Measurements from ENCODE around the gene MRPL11.

Gene MRPL11

DNA sequence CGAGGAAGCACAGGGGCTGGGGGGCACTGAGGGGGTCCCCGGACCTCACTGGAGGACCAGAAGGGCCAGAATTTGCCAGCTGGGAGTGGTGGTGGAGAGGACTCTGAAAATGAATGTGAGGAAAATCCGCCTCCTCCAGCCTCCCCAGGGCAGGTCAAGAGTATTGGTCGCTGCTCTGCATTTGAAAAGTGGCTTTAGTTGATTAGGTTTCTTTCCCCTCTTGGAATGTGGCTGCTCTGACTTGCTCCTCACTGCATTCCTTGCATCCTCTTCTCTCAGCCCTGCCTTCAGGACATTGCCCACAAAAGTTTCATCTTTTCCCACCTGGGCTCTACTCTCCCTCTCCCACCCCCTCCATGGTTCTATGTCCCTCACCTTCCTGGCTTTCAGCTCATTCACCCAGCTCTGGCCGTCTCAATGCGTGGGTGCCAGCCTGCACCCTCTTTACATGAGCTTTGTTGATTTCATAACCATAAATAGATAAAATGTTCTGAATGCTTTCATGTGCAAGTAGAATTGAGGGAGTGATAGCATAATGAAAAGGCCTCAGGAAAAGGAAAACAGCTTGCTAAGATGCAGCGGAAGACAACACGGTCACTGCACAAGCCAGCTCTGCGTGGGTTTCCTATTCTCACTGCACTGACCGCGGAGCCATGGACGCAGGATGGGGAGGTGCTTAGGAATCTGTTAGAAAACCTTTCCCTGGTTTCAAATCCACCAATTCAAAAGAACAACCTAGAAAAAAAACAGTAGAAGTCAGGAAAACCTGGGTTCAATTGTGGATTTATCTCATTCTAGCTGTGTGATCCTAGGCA lies 24.3 kb downstream of the MRPL11 start:
- no peaks in the 10 kb centered on the region for H3K79me2 ChIP-seq (ENCODE audit: control insufficient read depth, insufficient read depth, low read length, unreplicated experiment)
- no peaks in the 10 kb centered on the region for H3K36me3 ChIP-seq (ENCODE audit: insufficient read depth, low read length)
- peaks cover 13% of the 10 kb centered on the region for H3K4me1 ChIP-seq (ENCODE audit: control insufficient read depth, insufficient read depth, low read length, unreplicated experiment)
- H3K27me3 ChIP-seq (ENCODE audit: insufficient read depth, low read length): peaks cover 37% of the 10 kb centered on the region
- H2AFZ ChIP-seq (ENCODE audit: low read length, unreplicated experiment): no peak overlapping the region
- H3K4me3 ChIP-seq (ENCODE audit: low read depth, low read length): no peak overlapping the region
- no peak overlapping the region for H3K27ac ChIP-seq (ENCODE audit: low read depth, low read length)

DNA sequence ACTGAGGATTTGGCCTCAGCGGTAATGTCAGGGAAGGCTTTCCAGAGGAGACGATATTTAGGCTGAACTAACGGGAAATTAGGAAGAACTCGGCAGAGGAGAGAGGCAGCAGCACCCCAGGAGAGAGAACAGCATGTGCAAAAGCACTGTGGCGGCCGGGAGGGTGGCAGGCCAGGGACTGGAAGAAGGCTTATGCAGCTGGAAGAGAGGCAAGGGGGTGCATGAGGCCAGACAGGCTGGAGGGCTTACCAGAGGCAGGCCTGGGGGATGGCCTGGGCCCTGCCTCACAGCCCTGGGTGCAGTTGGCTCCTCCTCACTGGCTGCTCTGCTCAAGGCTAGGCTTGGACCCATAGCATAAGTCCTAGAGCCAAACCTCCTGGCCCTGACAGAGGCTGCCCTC lies 25.5 kb downstream of the MRPL11 start:
- Histone ChIP-seq H3K36me3 (ENCODE audit: insufficient read depth, low read length) (no peaks in the 10 kb centered on the region), H3K4me3 (ENCODE audit: low read depth, low read length) (no peak overlapping the region), H3K27ac (ENCODE audit: low read depth, low read length) (no peak overlapping the region), H3K79me2 (ENCODE audit: control insufficient read depth, insufficient read depth, low read length, unreplicated experiment) (no peaks in the 10 kb centered on the region), H3K27me3 (ENCODE audit: insufficient read depth, low read length) (peaks cover 30% of the 10 kb centered on the region), H3K4me1 (ENCODE audit: control insufficient read depth, insufficient read depth, low read length, unreplicated experiment) (peaks cover 8% of the 10 kb centered on the region), H2AFZ (ENCODE audit: low read length, unreplicated experiment) (no peak overlapping the region)

DNA sequence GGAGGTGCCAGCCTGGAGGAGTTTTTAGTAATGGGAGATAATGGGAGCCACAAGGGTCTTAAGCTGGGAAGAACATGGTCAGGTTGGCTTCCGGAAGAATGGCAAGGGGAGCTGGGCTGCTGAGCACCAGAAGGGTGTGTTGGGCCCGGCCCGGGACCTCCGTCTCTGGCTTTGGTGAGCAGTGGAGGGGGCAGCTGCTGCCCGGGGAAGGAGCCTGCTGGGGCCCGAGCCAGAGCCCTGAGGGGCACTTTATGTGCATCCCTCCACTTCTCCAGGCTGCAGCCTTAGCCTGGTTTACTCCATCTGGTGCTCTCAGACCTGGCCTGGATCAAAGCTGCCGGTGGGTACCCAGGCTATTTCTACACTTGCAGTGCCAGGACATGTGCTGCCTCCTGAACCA lies 26.5 kb downstream of the MRPL11 start:
- H2AFZ ChIP-seq (ENCODE audit: low read length, unreplicated experiment): no peak overlapping the region
- no peak overlapping the region for H3K4me3 ChIP-seq (ENCODE audit: low read depth, low read length)
- no peaks in the 10 kb centered on the region for H3K36me3 ChIP-seq (ENCODE audit: insufficient read depth, low read length)
- H3K27ac ChIP-seq (ENCODE audit: low read depth, low read length): no peak overlapping the region
- no peaks in the 10 kb centered on the region for H3K4me1 ChIP-seq (ENCODE audit: control insufficient read depth, insufficient read depth, low read length, unreplicated experiment)
- no peaks in the 10 kb centered on the region for H3K79me2 ChIP-seq (ENCODE audit: control insufficient read depth, insufficient read depth, low read length, unreplicated experiment)
- peaks cover 34% of the 10 kb centered on the region for H3K27me3 ChIP-seq (ENCODE audit: insufficient read depth, low read length)

DNA sequence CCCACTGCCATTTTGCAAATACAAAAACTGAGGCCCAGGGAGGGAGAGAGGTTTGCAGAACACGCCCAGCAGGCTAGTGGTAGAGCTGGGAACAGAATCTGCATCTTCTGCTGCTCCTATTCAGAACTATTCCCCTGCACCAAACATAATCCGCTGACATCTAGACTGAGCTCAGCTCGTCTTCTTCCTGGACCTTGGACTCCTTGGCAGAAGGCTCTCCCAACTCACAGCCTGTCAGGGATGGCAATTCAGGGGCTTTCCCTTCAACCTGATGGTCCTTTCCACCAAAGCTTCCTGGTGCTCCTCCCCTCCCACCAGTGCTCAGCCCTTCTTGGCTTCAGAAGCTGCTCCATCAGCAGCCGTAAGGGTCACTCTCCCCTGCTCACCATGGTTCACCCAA lies 27.3 kb downstream of the MRPL11 start:
- Histone ChIP-seq H3K79me2 (ENCODE audit: control insufficient read depth, insufficient read depth, low read length, unreplicated experiment) (no peaks in the 10 kb centered on the region), H3K4me1 (ENCODE audit: control insufficient read depth, insufficient read depth, low read length, unreplicated experiment) (no peaks in the 10 kb centered on the region), H3K36me3 (ENCODE audit: insufficient read depth, low read length) (no peaks in the 10 kb centered on the region), H2AFZ (ENCODE audit: low read length, unreplicated experiment) (no peak overlapping the region), H3K4me3 (ENCODE audit: low read depth, low read length) (no peak overlapping the region), H3K27ac (ENCODE audit: low read depth, low read length) (no peak overlapping the region), H3K27me3 (ENCODE audit: insufficient read depth, low read length) (peaks cover 42% of the 10 kb centered on the region)

DNA sequence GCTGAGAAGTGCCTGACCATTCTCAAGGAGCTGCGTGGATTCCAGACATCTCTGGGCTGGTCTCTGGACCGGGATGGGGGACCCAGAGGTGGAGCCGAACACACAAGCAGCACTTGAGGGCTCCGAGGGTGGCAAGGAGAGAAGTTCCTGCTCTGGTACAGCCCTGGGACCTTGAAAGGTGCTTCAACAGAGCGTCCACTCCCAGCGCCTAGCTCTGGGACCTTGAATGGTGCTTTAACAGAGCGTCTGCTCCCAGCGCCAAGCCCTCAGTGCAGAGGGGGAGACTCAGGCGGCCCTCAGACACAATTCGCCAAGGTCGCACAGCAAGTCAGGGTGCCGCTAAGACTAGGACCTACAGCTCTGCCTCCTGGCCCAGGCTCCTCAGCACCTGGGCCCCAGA lies 28.5 kb downstream of the MRPL11 start:
- H3K36me3 ChIP-seq (ENCODE audit: insufficient read depth, low read length): no peaks in the 10 kb centered on the region
- no peak overlapping the region for H2AFZ ChIP-seq (ENCODE audit: low read length, unreplicated experiment)
- H3K4me1 ChIP-seq (ENCODE audit: control insufficient read depth, insufficient read depth, low read length, unreplicated experiment): no peaks in the 10 kb centered on the region
- H3K27ac ChIP-seq (ENCODE audit: low read depth, low read length): no peak overlapping the region
- peaks cover 48% of the 10 kb centered on the region for H3K27me3 ChIP-seq (ENCODE audit: insufficient read depth, low read length)
- H3K4me3 ChIP-seq (ENCODE audit: low read depth, low read length): no peak overlapping the region
- H3K79me2 ChIP-seq (ENCODE audit: control insufficient read depth, insufficient read depth, low read length, unreplicated experiment): no peaks in the 10 kb centered on the region

DNA sequence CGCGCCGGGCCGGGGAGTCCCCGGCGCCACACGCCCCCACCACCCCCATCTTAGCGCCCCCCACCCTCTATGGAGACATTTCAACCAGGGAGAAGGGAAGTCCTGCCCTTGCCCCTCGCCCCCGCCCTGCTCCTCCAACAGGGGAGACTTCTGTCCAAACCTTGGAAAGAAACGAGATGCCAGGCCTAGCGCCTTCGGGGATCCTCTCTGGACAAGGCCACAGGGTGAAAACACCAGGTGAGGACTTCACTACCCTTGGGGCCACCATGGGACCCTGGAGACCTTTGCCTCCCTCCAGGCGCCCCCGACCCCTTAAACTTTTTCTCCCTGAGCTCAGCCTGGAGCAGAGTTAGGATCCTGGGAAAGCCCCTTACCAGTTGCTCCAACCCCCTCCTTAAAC lies 29.4 kb downstream of the MRPL11 start:
- Histone ChIP-seq H3K4me1 (ENCODE audit: control insufficient read depth, insufficient read depth, low read length, unreplicated experiment) (no peaks in the 10 kb centered on the region), H3K27ac (ENCODE audit: low read depth, low read length) (no peak overlapping the region), H3K4me3 (ENCODE audit: low read depth, low read length) (peak overlapping the region; percentile 69; the same call in 1 of the 2 replicates), H2AFZ (ENCODE audit: low read length, unreplicated experiment) (no peak overlapping the region), H3K79me2 (ENCODE audit: control insufficient read depth, insufficient read depth, low read length, unreplicated experiment) (no peaks in the 10 kb centered on the region), H3K27me3 (ENCODE audit: insufficient read depth, low read length) (peaks cover 48% of the 10 kb centered on the region), H3K36me3 (ENCODE audit: insufficient read depth, low read length) (no peaks in the 10 kb centered on the region)

DNA sequence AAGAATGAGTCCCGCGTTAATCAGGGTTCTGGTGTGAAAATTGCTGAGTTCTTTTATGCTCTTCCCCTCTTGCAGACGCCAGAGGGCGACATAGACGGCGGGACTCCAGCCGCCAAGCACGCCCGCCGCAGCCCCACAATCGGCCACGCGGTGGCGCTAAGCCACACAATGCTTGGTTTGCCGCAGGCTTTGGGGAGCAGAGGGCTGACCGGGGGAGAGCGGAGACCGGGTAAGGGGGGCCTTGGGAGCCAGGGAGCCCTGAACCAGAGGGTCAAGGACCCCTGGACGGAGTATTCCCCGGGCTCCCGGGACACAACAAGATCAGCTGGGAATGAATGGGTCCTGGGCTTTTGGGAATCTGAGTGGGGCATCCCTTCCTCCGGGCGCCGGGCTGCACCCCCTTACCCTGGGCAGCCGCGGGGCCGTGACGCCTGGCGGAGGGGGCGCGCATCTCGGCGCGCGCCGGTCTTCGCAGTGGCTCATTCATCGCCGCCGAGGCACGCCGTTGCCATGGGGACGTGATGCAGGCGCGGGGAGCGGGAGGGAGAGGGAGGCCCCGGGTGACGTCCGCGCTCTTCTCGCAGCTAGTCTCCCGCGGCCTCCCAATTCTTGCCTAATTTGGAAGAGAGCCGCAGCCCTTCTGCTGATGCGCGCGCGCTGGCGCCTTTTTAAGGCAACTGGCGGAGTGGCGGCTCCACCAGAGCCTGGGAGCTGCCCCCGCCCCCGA lies 30.0 kb downstream of the MRPL11 start:
- H3K79me2 ChIP-seq (ENCODE audit: control insufficient read depth, insufficient read depth, low read length, unreplicated experiment): no peaks in the 10 kb centered on the region
- no peaks in the 10 kb centered on the region for H3K36me3 ChIP-seq (ENCODE audit: insufficient read depth, low read length)
- H3K4me3 ChIP-seq (ENCODE audit: low read depth, low read length): peak overlapping the region; percentile 69
- no peak overlapping the region for H2AFZ ChIP-seq (ENCODE audit: low read length, unreplicated experiment)
- H3K27me3 ChIP-seq (ENCODE audit: insufficient read depth, low read length): peaks cover 49% of the 10 kb centered on the region
- peak overlapping the region; percentile 40; the same call in 1 of the 2 replicates for H3K27ac ChIP-seq (ENCODE audit: low read depth, low read length)
- no peaks in the 10 kb centered on the region for H3K4me1 ChIP-seq (ENCODE audit: control insufficient read depth, insufficient read depth, low read length, unreplicated experiment)

DNA sequence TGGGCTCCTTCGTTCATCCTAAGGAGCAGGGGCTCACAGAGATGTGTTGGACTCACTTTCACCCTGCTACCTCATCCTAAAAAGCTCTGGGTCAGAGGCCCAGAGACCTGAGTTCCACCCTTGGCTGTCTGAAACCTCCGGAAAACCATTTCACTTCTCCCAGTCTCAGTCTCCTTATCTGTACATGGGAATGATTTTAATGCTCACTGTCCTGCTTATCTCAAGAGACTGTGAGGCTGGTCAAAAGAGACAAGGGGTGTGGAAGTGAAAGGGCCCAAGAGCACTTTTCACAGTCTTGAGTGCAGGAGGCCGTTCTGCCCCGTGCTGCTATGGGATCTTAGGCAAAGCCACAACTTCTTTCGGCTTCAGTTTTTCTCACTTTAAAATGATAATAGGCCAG lies 31.0 kb downstream of the MRPL11 start:
- no peak overlapping the region for H3K4me3 ChIP-seq (ENCODE audit: low read depth, low read length)
- no peak overlapping the region for H2AFZ ChIP-seq (ENCODE audit: low read length, unreplicated experiment)
- H3K27me3 ChIP-seq (ENCODE audit: insufficient read depth, low read length): peaks cover 59% of the 10 kb centered on the region
- H3K79me2 ChIP-seq (ENCODE audit: control insufficient read depth, insufficient read depth, low read length, unreplicated experiment): no peaks in the 10 kb centered on the region
- no peaks in the 10 kb centered on the region for H3K36me3 ChIP-seq (ENCODE audit: insufficient read depth, low read length)
- H3K4me1 ChIP-seq (ENCODE audit: control insufficient read depth, insufficient read depth, low read length, unreplicated experiment): no peaks in the 10 kb centered on the region
- H3K27ac ChIP-seq (ENCODE audit: low read depth, low read length): no peak overlapping the region

DNA sequence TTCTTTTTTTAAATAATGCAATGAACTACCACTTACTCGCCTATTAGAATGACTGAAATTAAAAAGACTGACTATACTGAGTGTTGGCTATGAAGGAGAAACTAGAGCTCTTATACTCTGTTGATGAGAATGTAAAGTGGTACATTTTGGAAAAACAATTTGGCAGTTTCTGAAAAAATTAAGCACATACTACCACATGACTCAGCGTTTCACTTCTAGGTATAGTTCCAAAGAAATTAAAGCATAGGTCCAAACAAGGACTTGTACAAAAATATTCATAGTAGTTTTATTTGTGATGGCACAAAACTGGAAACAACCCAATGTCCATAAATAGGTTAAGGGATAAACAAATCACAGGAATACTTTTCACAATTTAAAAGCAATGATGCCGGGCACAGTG lies 44.7 kb downstream of the MRPL11 start:
- H3K79me2 ChIP-seq (ENCODE audit: control insufficient read depth, insufficient read depth, low read length, unreplicated experiment): no peaks in the 10 kb centered on the region
- peaks cover 12% of the 10 kb centered on the region for H3K27me3 ChIP-seq (ENCODE audit: insufficient read depth, low read length)
- no peak overlapping the region for H3K27ac ChIP-seq (ENCODE audit: low read depth, low read length)
- H3K4me3 ChIP-seq (ENCODE audit: low read depth, low read length): no peak overlapping the region
- H3K4me1 ChIP-seq (ENCODE audit: control insufficient read depth, insufficient read depth, low read length, unreplicated experiment): no peaks in the 10 kb centered on the region
- no peak overlapping the region for H2AFZ ChIP-seq (ENCODE audit: low read length, unreplicated experiment)
- no peaks in the 10 kb centered on the region for H3K36me3 ChIP-seq (ENCODE audit: insufficient read depth, low read length)

DNA sequence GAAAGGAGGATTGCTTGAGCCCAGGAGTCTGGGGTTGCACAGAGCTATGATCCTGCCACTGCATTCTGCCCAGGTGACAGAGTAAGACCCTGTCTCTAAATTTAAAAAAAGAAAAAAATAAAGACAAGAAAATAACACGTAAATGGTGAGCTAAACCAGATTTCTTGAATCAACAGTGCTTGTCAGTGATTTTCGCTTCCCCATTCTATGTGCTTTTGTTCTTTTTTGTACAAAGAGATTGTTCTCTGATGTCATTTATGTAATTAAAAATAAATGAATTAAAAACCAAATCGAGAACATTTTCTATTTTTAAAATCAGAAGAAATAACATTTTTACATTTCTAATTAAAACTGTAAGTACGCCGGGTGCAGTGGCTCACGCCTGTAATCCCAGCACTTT lies 47.3 kb downstream of the MRPL11 start:
- Histone ChIP-seq H3K36me3 (ENCODE audit: insufficient read depth, low read length) (no peaks in the 10 kb centered on the region), H2AFZ (ENCODE audit: low read length, unreplicated experiment) (no peak overlapping the region), H3K27me3 (ENCODE audit: insufficient read depth, low read length) (peaks cover 12% of the 10 kb centered on the region), H3K4me3 (ENCODE audit: low read depth, low read length) (no peak overlapping the region), H3K79me2 (ENCODE audit: control insufficient read depth, insufficient read depth, low read length, unreplicated experiment) (no peaks in the 10 kb centered on the region), H3K4me1 (ENCODE audit: control insufficient read depth, insufficient read depth, low read length, unreplicated experiment) (no peaks in the 10 kb centered on the region), H3K27ac (ENCODE audit: low read depth, low read length) (no peak overlapping the region)
